Measurements from ENCODE around the gene PRR30. TPM values are rescaled to one million over a fixed set of nuclear protein-coding genes. Genes with fewer than 3 reads are reported as not detected.

Gene PRR30
- total and polyA plus RNA-seq, 2 of the 4 experiments (the other 2 are of a cell fraction) = not detected

DNA sequence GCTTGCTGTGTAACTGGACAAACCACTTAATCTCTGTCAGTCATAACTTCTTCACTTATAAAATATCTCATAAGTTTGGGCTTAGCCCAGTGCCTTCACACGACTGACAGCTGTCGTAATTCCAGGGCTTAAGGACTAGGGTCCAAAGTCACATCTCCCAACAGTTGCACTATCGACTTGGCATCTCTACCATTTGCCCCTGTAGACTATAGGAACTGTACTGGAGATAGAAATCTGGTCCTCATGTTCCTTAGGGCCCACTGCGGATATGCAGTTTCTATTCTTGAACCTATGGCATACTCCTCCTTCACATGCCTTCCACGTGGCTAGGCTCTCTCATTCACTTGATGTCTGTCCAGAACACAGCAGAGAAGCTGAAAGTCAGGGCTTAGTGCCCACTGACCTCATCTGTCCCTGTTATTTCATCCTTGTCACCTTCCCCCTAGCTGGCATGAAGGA, 12.9 kb downstream of the PRR30 start:
- POLR2A ChIA-PET (ENCODE audit: unreplicated experiment) = no interaction called here
- CTCF ChIA-PET = interaction anchor here (0.7 kb wide), 1 partner anchor 7 kb away, joined by 4 read pairs; no protein-coding TSS in a partner anchor
- H2BK20ac ChIP-seq (ENCODE audit: low read depth, low read length) = no peak overlapping the region
- intact Hi-C loops (cut with micrococcal nuclease) = no loop called here
- TF ChIP-seq POLR2A (IDR thresholded peaks at IDR 0.05; ENCODE audit: low read depth, low read length) = no peak
- no peak for TF ChIP-seq RAD21 (IDR thresholded peaks at IDR 0.05; ENCODE audit: low read length)
- TF ChIP-seq NFE2L2 (IDR thresholded peaks at IDR 0.05; ENCODE audit: low read depth, low read length) = no peak
- TF ChIP-seq CEBPB (IDR thresholded peaks at IDR 0.05; ENCODE audit: low read depth, low read length) = no peak
- TF ChIP-seq, protein P1, sequence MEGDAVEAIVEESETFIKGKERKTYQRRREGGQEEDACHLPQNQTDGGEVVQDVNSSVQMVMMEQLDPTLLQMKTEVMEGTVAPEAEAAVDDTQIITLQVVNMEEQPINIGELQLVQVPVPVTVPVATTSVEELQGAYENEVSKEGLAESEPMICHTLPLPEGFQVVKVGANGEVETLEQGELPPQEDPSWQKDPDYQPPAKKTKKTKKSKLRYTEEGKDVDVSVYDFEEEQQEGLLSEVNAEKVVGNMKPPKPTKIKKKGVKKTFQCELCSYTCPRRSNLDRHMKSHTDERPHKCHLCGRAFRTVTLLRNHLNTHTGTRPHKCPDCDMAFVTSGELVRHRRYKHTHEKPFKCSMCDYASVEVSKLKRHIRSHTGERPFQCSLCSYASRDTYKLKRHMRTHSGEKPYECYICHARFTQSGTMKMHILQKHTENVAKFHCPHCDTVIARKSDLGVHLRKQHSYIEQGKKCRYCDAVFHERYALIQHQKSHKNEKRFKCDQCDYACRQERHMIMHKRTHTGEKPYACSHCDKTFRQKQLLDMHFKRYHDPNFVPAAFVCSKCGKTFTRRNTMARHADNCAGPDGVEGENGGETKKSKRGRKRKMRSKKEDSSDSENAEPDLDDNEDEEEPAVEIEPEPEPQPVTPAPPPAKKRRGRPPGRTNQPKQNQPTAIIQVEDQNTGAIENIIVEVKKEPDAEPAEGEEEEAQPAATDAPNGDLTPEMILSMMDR (conservative IDR thresholded peaks at IDR 0.05; ENCODE audit: low read depth, low read length) = no peak
- no peak for TF ChIP-seq RFX5 (IDR thresholded peaks at IDR 0.05; ENCODE audit: low read depth, low read length)
- TF ChIP-seq MXI1 (IDR thresholded peaks at IDR 0.05; ENCODE audit: borderline replicate concordance, low read depth, low read length) = no peak
- TF ChIP-seq, protein P2, sequence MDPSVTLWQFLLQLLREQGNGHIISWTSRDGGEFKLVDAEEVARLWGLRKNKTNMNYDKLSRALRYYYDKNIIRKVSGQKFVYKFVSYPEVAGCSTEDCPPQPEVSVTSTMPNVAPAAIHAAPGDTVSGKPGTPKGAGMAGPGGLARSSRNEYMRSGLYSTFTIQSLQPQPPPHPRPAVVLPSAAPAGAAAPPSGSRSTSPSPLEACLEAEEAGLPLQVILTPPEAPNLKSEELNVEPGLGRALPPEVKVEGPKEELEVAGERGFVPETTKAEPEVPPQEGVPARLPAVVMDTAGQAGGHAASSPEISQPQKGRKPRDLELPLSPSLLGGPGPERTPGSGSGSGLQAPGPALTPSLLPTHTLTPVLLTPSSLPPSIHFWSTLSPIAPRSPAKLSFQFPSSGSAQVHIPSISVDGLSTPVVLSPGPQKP (IDR thresholded peaks at IDR 0.05; ENCODE audit: borderline replicate concordance, low read depth, low read length) = no peak
- no peak for TF ChIP-seq MAZ (IDR thresholded peaks at IDR 0.05; ENCODE audit: borderline replicate concordance, low read depth, low read length)
- no peak for TF ChIP-seq RCOR1 (IDR thresholded peaks at IDR 0.05; ENCODE audit: insufficient replicate concordance, low read length)
- TF ChIP-seq FOS (IDR thresholded peaks at IDR 0.05; ENCODE audit: low read depth, low read length) = no peak
- no peak for TF ChIP-seq MAFK (IDR thresholded peaks at IDR 0.05; ENCODE audit: low read depth, low read length)
- no peak for TF ChIP-seq SMC3 (IDR thresholded peaks at IDR 0.05; ENCODE audit: low read depth, low read length)
- no peak for TF ChIP-seq BHLHE40 (IDR thresholded peaks at IDR 0.05; ENCODE audit: low read depth, low read length)
- TF ChIP-seq, protein P3, sequence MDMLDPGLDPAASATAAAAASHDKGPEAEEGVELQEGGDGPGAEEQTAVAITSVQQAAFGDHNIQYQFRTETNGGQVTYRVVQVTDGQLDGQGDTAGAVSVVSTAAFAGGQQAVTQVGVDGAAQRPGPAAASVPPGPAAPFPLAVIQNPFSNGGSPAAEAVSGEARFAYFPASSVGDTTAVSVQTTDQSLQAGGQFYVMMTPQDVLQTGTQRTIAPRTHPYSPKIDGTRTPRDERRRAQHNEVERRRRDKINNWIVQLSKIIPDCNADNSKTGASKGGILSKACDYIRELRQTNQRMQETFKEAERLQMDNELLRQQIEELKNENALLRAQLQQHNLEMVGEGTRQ (IDR thresholded peaks at IDR 0.05; ENCODE audit: low read depth, low read length) = no peak
- TF ChIP-seq CHD1 (IDR thresholded peaks at IDR 0.05; ENCODE audit: low read depth, low read length) = no peak
- no peak overlapping the region for H3K56ac ChIP-seq (ENCODE audit: extremely low read depth, insufficient read depth, low read length)
- H3K9me1 ChIP-seq (ENCODE audit: insufficient read depth, low read length) = 0 out of 2 replicates have a peak, but pooled peaks cover 4% of the 10 kb centered on the region
- in situ Hi-C loops (cut with MboI; ENCODE audit: low sequenced_read_pairs) = no loop called here
- H3K18ac ChIP-seq (ENCODE audit: low read depth, low read length) = no peak overlapping the region
- H2AK5ac ChIP-seq (ENCODE audit: low read depth, low read length) = no peak overlapping the region
- peaks cover 1% of the 10 kb centered on the region; the same call in 1 of the 2 replicates for H3K4me1 ChIP-seq (ENCODE audit: control insufficient read depth, insufficient read depth, low read length)
- no peak overlapping the region for H3K27ac ChIP-seq (ENCODE audit: insufficient read depth, low read length)
- ATAC-seq (ENCODE audit: low read depth) (no peak), DNase-seq (no peak)
- no peak overlapping the region for H2BK15ac ChIP-seq (ENCODE audit: low read depth, low read length)
- no peaks in the 10 kb centered on the region for H3K9me3 ChIP-seq (ENCODE audit: control insufficient read depth, insufficient read depth, low read length)
- no peak overlapping the region for H3K23ac ChIP-seq (ENCODE audit: low read depth, low read length)
- H4K8ac ChIP-seq (ENCODE audit: low read depth in 2 of 2, low read length in 2 of 2) = no peak overlapping the region
- H4K20me1 ChIP-seq (ENCODE audit: insufficient read depth, low read length) = peaks cover 3% of the 10 kb centered on the region
- no peak overlapping the region for H2AFZ ChIP-seq (replicated peaks; ENCODE audit: low read length, poor library complexity)
- no peak overlapping the region for H3K4ac ChIP-seq (ENCODE audit: low read depth, low read length)
- H4K5ac ChIP-seq (ENCODE audit: low read depth, low read length) = no peak overlapping the region
- no peak overlapping the region for H3K4me2 ChIP-seq (ENCODE audit: low read depth, low read length)
- no peak overlapping the region for H3K14ac ChIP-seq (replicated peaks; ENCODE audit: low read depth, low read length)
- H2BK120ac ChIP-seq (ENCODE audit: low read depth, low read length) = no peak overlapping the region
- dilution Hi-C loops (cut with HindIII; ENCODE audit: low sequenced_read_pairs, unreplicated experiment) = no loop called here
- WGBS, 2 experiments (ENCODE audit: extremely low coverage in 2 of 2, insufficient read length in 1 of 2) = no CpG with 5 or more reads among the region's 5 CpGs
- no peak overlapping the region for H2AK9ac ChIP-seq (replicated peaks; ENCODE audit: low read depth, low read length, poor library complexity)
- peaks cover 25% of the 10 kb centered on the region for H3K27me3 ChIP-seq (ENCODE audit: control insufficient read depth, insufficient read depth, low read length)
- no peak overlapping the region for H2BK5ac ChIP-seq (ENCODE audit: low read depth, low read length, poor library complexity, severe bottlenecking)
- H3K36me3 ChIP-seq (ENCODE audit: control insufficient read depth, insufficient read depth, low read length) = peaks cover 17% of the 10 kb centered on the region; the same call in 1 of the 2 replicates
- no peaks in the 10 kb centered on the region for H3K79me1 ChIP-seq (ENCODE audit: low read depth in 1 of 2, low read length in 2 of 2)
- no peak overlapping the region for H3K4me3 ChIP-seq (ENCODE audit: insufficient read depth, low read depth, low read length)
- no peak overlapping the region for H3K9ac ChIP-seq (ENCODE audit: low read depth, low read length)
- BruUV-seq (replicated peaks) = no TSS peak
- no peak overlapping the region for H4K91ac ChIP-seq (ENCODE audit: insufficient read depth, low read depth, low read length)

All from IMR-90 (cell line).